Measurements from ENCODE around the gene FRMD4A.

The FRMD4A gene

GRCh38 chr10:13615650-13616300, 714.9 kb downstream of the FRMD4A start:
- DNase-seq, result no peak

DNA sequence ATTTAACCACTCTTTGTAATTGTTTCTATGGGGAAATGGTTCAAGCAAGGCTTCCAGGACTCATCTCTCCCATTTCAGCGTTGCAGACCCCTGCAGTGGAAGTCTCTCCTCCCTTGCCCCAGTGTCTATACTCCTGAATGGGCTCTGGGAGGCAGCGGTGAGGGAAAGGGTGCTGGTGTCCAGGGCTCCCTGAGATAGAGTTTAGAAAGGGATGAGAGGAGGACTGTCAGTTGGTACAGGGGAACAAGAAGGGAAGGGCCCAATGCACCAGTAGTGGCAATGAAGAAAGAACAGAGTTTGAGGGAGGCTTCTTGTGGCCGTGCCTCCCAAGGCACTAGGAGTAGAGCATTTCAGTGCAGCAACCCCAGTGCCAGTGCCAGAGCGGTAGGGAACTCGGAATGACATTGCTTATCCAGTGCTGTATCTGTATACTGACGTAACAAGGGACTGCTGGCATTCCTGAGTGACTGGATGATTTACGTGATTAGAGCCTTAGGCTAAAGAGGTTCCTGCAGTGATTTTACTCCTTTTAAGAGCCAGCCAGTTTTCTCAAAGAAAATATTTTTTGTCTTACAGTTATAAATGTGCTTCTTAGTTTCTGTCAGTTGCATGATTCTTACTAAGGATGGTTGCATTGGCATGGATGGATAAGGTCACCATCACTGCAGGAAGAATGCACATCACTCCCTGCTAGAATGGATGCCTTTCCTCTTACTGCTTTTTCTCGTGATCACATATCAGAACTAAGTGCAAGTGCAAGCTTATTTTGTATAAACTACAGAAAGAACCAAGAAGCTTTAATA, 716.0 kb downstream of the FRMD4A start:
- no peak for DNase-seq

GRCh38 chr10:13613519-13613918, 717.2 kb downstream of the FRMD4A start:
- no peak for DNase-seq

GRCh38 chr10:13612654-13613373, 717.9 kb downstream of the FRMD4A start:
- DNase-seq, result no peak

- no peak for DNase-seq
These were observed 722.4 kb downstream of the FRMD4A start for GRCh38 chr10:13608246-13608853.

DNA sequence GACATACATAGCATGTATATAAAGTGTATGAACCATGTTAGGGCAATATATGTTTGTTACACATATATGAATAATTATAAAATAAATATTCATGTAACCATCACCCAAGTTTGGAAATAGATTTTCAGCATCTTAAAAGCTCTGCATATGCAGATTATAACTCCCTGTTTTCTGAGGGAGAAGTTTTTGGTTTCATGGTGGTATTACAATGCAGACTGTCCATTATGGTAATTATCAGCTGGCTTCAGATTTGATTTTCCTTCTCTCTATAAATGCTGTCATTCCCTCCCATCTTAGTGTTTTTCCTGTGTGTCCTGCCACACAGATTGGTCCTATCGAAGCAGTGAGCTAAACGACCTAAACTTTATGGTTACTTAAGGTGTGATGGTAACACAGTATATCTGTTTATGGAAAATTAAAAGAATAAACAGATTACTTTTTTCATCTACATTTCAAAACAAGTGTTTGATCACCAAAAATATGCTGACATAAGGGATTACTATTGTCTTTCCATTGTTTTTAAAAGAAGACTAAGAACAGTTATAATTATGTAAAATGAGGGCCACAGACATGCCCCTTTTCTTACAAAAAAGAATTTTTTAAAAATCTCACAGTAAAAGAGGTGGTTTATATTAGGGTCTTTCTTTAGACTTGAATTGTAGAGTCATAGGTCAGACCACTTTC, 726.2 kb downstream of the FRMD4A start:
- DNase-seq, result no peak

DNA sequence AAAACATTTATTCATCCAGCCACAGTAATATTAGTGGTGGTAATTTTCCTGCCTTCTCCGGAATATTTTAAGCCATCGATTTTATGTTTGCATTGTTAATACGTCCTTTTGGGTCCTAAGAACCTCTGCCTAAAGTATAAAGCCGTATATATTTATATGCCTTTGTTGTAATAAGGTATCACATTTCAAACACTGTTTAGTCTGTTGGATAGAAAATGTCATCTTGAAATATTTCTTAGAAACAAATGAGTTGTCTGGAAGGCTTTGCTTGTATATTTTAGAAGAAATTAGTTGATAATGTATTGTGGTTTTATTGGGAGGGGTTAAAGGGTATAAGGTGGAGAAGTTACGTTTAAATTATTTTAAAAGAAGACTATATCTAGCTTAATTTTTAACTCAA, 732.8 kb downstream of the FRMD4A start:
- DNase-seq, result no peak

- no peak for DNase-seq
These were observed 736.1 kb downstream of the FRMD4A start for GRCh38 chr10:13594641-13595040.

All from NCI-H1092 (cell line).